ENCODE results near the gene ZNF593.

Gene ZNF593

DNA sequence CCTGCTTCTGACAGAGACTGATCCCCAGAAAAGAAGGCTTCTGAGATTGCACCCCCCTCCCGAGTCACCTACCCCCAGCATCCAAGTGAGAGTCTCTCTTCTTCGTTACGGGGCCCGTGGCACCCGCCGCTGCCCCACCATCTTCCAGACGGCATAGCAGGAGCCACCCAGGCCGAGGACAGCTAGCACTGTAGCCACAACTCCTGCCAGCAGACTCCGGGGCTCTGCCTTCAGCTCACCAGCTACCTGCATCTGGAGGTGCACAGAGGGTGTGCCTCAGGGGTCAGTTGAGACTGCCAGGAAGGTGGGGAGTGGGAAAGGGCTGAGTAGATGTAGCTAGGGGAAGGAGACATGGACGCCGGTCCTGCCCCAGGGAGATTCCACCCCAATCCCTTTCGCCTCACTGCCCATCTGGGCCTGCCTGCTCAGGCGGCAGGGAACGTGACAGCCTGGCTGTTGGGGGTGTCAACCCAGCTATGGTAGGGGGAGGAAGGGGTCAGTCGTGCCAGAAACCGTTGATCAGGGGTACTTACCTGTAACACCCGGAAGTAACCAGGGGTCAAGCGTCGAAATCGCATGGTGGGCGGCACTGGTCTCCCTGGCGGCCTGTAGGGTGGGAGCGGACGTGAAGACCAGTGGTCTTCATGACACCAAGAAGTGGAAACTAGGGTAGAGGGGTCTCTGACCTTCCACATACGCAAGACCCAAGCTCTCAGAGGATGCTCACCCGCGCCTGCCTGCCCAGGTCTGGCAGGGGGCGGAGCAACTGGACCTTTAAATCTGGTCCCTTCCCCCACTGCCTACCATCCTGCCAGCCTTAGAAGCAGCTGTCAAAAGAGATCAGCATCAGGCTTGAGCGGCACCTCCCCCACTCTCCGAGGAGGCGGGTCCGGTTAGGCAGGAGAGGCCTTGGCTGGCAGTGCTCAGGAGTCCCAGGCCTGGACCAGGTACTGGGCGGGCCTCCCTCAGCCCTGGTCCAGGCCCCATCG, 1.7 kb downstream of the ZNF593 start, which contains the start of gene ZNF593OS:
Gene ZNF593OS (minus strand): TSS at position 749 of the 989 bp plus-strand sequence. CDS start 171 bp downstream, at position 578.
- no peak for DNase-seq

- DNase-seq: no peak
Measured at GRCh38 chr1:26175346-26175745, 5.6 kb downstream of the ZNF593 start.

GRCh38 chr1:26177182-26177684, 7.5 kb downstream of the ZNF593 start, which contains the start of gene CNKSR1:
CNKSR1 (plus strand) TSS chr1:26177491; CDS start chr1:26177548, 57 bp downstream.
- no peak for DNase-seq

- no peak for DNase-seq
Measured at GRCh38 chr1:26180010-26180506, 10.3 kb downstream of the ZNF593 start.

DNA sequence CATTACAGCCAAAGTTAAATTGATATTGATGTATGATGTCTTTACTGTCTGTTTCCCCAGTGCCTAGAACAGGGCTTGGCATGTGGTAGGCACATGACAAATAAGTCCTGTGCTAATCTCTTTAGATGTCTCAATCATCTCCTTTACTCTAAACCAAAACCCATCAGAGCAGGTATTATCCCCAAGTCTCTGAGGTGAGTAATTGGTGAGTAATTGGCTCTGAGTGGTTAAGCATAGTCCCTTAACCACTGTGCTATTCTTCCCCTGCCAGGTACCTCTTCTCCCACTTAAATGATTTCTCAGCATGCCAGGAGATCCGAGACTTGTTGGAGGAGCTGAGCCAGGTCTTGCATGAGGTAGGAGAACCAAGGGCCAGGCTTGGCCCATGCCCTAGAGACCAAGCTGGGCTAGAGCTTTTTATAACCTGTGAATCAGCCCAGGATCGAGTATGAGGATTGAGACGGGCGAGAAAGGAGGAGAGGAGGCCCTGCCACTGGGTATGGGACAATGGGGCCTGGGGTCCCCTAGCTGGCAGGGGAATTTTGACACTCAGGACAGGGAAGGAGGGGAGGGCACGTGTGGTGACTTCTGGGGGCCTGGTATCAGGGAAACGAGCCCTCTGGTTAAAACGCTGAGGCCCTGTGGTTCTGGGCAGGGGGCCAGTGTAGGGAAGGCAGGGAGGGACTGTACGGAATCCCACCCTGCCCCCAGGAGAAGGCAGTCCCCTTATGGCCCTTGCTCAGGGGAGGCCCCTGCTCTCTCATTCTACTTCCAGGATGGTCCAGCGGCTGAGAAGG, 12.1 kb downstream of the ZNF593 start:
- no peak for DNase-seq

GRCh38 chr1:26182383-26182696, 12.6 kb downstream of the ZNF593 start:
- DNase-seq: no peak

GRCh38 chr1:26184086-26184485, 14.4 kb downstream of the ZNF593 start:
- DNase-seq: no peak

DNA sequence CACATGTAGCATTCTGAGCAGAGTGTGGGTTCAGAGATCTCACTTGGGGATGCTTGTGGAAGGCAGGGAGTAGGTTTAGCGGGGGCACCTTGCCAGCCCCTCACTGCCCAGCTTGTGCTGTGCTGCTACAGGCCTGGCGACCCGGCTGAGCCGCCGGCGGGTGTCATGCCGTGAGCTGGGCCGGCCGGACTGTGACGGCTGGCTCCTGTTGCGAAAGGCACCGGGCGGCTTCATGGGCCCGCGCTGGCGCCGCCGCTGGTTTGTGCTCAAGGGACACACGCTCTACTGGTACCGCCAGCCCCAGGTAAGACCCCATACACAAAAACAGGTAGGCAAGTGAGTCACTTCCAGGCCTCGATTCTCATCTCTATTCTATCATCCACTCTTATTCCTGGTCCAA, 15.2 kb downstream of the ZNF593 start:
- DNase-seq: no peak

GRCh38 chr1:26187882-26188281, 18.2 kb downstream of the ZNF593 start:
- no peak for DNase-seq

DNA sequence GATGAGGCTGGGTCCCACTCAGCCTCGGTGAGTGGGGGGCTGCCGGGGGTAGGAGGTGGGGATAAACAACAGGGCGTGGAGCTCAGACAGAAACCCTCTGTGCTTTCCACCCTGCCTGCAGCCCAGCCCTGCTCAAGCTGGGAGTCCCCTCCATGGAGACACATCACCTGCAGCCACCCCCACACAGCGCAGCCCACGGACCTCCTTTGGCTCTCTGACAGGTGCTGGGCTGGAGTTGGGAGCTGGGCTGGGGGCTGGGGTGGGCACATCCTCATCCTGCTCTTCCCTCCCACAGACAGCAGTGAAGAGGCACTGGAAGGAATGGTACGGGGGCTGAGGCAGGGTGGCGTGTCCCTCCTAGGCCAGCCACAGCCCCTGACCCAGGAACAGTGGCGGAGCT, 18.8 kb downstream of the ZNF593 start:
- no peak for DNase-seq

- no peak for DNase-seq
Measured at GRCh38 chr1:26189331-26189730, 19.6 kb downstream of the ZNF593 start.

DNA sequence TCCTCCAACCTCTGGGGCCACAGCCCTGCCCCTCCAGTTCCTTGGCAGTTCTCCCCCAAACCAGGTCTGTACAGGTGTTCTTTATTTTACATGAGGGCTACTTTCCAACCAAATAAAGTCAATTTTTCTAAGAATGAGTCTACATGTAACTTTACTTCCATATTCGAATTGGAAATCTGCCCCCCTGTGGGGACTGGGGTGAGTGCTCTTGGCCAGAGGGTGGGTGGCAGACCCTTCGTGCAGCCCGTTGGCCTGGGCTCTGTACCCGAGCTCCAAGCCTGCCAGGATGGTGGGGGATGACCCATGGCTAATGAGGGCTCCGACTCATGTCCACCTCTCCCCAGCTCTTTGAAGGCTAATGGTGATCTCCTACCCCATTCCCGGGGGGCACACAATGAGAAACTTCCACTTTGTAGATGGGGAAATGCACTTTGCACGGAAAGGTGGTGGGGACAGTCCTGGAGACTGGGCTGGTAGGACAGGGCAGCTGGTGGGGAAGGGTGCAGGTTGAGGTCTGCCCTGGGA, 20.1 kb downstream of the ZNF593 start:
- no peak for DNase-seq

- no peak for DNase-seq
Measured at GRCh38 chr1:26190373-26190987, 20.8 kb downstream of the ZNF593 start, which contains the start of gene CATSPER4. CATSPER4 (plus strand) TSS chr1:26190602; CDS start chr1:26190628, 26 bp downstream.

DNA sequence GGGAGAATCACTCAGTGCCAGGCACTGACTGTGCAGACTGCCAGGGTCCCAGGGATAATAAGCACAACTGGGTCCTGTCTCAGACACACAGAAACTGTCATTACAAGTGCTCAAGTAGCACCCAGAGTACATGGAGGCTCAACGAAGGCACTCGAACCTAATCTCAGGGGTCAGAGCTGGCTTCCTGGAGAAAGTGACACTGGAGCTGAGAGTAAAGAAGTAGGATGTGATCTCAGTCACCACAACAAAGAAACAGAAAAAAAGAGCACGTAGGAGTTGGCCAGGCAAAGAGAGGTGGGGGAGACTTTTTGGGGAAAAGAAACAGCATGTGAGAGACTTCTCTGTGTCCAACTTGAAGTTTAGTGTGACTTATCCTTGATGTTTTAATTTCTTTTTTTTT, 22.0 kb downstream of the ZNF593 start:
- no peak for DNase-seq

- DNase-seq: no peak
Measured at GRCh38 chr1:26195805-26196204, 26.1 kb downstream of the ZNF593 start.

GRCh38 chr1:26197301-26197700, 27.6 kb downstream of the ZNF593 start:
- DNase-seq: no peak

DNA sequence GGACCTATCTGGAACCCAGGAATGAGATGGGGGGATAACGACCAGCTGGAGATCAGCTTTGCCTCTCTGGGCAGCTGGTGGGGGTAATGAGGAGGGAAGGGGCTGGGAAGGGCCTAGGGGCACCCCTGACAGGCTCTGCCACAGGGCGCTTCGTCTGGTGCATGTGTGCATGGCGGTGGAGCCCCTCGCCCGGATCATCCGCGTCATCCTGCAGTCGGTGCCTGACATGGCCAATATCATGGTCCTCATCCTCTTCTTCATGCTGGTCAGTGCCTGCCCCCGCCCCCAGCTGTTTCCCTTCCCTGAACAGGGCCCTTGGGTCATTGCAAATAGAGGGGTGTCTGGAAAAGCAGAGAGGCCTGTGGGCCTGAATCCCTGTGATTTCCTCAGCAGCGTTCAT, 28.1 kb downstream of the ZNF593 start:
- no peak for DNase-seq

DNA sequence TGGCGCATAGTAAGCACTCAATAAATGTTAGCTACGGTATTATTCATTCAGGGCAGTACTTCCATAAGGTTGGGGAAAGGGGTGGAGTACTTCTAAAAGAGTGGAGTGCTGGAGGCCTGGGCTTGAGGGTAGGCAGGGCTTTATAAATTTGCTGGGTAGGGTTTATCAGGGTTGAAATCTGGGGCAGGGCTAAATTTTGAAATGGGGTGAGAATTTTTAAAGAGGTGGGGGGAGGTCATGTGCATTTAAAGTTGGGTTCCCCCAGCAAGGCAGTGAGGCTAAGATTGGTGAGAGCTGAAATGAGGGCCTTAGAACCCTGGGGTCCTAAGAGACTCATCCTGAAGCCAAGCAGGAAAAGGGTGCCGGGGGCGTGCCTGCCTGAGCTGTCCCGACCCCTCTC, 30.7 kb downstream of the ZNF593 start:
- no peak for DNase-seq

DNA sequence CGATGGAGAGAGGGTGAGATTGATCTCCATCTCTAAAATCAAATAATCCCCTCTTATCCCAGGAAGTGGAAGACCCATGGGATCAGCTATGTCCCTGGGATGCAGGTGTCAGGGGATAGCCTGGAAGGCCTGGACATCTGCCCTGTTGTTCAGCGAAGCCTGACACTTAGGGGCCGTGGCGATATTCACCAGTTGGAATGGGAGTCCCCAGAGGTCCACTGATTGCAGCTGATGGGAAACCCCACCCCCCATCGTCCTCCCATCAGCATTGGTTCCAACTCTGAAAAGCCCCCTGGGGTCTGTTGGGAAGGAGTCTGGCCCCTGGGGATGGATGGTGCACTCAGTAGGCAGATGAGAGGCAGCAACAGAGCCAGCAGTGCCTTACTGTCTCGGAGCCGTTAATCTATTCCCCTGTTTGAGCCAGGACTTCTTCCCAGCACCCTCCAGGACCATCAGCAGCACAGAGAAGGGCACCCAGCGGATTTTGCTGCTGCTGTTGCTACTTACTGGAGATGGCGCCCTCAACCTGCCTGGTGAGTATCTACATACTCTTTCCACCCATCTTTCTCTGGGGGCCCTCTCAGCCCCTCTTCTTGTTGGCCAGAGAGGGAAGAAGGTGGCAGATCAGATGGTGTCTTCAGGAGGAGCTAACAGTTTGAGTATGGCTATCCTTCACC, 34.1 kb downstream of the ZNF593 start:
- DNase-seq: no peak

DNA sequence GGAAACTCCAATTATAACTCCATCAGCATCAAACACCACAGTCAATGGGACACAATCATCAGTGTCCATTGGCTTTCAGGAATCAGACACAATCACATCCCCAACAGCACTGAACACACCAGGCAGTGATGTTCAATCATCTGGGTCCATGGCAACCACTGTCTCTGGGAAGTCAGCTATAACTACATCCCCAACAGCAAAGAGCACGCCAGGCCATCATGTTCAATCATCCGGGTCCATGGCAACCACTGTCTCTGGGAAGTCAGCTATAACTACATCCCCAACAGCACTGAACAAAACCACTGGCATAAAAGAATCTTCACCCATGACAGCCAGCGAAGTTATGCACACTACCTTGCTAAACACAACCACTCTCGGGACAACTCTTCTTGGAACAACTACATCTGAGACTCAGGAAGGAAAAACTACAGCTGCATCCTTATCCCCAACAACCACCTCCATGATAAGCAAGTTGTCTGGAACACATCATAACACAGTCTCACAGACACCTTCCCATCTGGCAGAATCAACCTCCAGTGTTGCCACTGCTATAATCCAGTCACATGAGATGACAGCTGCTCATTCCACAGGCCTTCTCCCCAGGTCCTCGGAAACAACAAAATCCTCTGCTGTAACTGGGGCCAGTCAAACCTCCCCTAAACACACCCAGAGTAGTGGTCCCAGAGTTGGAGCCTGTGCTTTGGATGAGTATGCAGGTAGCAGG, 40.6 kb downstream of the ZNF593 start:
- DNase-seq: no peak

- DNase-seq: no peak
Measured at GRCh38 chr1:26212726-26213125, 43.0 kb downstream of the ZNF593 start.

All from GOT3 (cell line).